Naive thymus-derived CD8-positive, alpha-beta T cell (primary cell): ENCODE measurements around the gene ANKRD65. TPM values are rescaled to one million over a fixed set of nuclear protein-coding genes. Genes with fewer than 3 reads are reported as not detected.
"Not testable (repeated sequence)": the region's sequence is repeated elsewhere in the genome, so short reads cannot be mapped to it uniquely, and the experiment has no call there.

Experiments
- ATAC-seq, 2 donors: fragments of 150-1000 bp; cut with Tn5 transposase in 1 of 2; sonication (Bioruptor Pico), chemical (Tn5 transposase) in 1 of 2; 1 replicate in 1 of 2; 2 replicates in 1 of 2; pipeline ENCODE4 v1.10.0; 2021; ENCODE audit warnings: mild to moderate bottlenecking in 2 of 2, moderate library complexity in 2 of 2
- POLR2A ChIA-PET: fragments of 350-600 bp; sonication (Branson Sonifier 250); formaldehyde crosslinking; loops from one replicate; lab custom pipeline; 2021; ENCODE audit warnings: antibody characterized with exemption; lab: Charles Lee
- DNase-seq, 10 donors: peaks; one replicate each; pipeline versions ENCODE4 v3.0.0 to v3.0.0-alpha.2; 2020 to 2022
- H3K27ac Mint-ChIP-seq, 10 donors: one replicate each; pipeline ENCODE4 v1.8.0; 2020 to 2022; ENCODE audit warnings: mild to moderate bottlenecking in 10 of 10, mixed read lengths in 10 of 10, moderate library complexity in 4 of 10, inconsistent platforms in 1 of 10
- H3K27me3 Mint-ChIP-seq, 5 donors: one replicate each; pipeline ENCODE4 v1.8.0; 2021 to 2022; ENCODE audit warnings: mixed read lengths in 5 of 5
- H3K36me3 Mint-ChIP-seq, 3 donors: one replicate each; pipeline ENCODE4 v1.8.0; 2020 to 2022; ENCODE audit warnings: mixed read lengths in 3 of 3, mild to moderate bottlenecking in 2 of 3, inconsistent platforms in 1 of 3
- H3K4me1 Mint-ChIP-seq, 4 donors: one replicate each; pipeline ENCODE4 v1.8.0; 2021 to 2022; ENCODE audit warnings: mixed read lengths in 4 of 4
- H3K4me3 Mint-ChIP-seq, 10 donors: one replicate each; pipeline ENCODE4 v1.8.0; 2020 to 2022; ENCODE audit warnings: mild to moderate bottlenecking in 10 of 10, mixed read lengths in 10 of 10, moderate library complexity in 6 of 10, inconsistent platforms in 1 of 10
- H3K9me3 Mint-ChIP-seq, 9 donors: one replicate each; pipeline ENCODE4 v1.8.0; 2020 to 2022; ENCODE audit warnings: mixed read lengths in 9 of 9, mild to moderate bottlenecking in 3 of 9, inconsistent platforms in 1 of 9, moderate library complexity in 1 of 9
- polyA plus RNA-seq, 3 donors: library from polyadenylated mRNA; unstranded; fragments of 300-500 nt; fragmentation: Illumina TruSeq; gene quantifications; one replicate each; pipeline ENCODE4 v1.2.3, GENCODE V29; 2021
- total RNA-seq, 8 experiments: library from RNA in 2 of 8; stranded (reverse) in 2 of 8; gene quantifications; one replicate each; pipeline ENCODE4 v1.2.3 and lab custom pipeline; 2021 to 2026

Gene ANKRD65
- total and polyA plus RNA-seq, 5 experiments from 2014 or later = not detected

DNA sequence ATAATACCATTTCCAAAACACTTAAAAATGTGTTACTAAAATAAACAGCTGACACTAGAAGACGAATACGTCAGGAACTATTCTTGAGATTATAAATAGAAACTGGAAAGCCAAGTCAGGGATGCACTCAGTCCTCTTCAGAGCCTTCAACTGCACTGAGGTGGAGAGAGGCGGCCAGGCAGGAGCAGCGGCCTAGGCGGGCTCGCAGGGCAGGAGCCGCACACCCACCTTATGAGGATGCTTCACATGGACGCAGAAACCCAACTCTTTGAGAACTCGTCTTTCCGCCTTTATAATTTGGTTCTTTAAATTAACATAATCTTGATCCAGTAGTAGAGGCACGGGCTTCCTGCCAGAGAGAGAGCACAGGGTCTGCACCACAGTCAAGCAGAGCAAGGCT, 25.9 kb downstream of the ANKRD65 start:
- DNase-seq (peak in 1 of 10 donors; percentile 59), ATAC-seq (no peak)
- Mint-ChIP-seq H3K4me1 (peaks cover 15 to 51% (median 29%) of the 10 kb centered on the region in 4 donors), H3K36me3 (peaks cover 0 to 75% (median 11%) of the 10 kb centered on the region in 3 donors), H3K27me3 (no peaks in the 10 kb centered on the region), H3K9me3 (no peaks in the 10 kb centered on the region), H3K27ac (peak overlapping the region in 1 of 10 donors; percentile 87), H3K4me3 (peak overlapping the region in 8 of 10 donors; percentile 5 to 57 (median 36))
- POLR2A ChIA-PET = interaction anchor here (0.7 kb wide), 1 partner anchor 203 kb away, joined by 5 read pairs; no protein-coding TSS in a partner anchor

DNA sequence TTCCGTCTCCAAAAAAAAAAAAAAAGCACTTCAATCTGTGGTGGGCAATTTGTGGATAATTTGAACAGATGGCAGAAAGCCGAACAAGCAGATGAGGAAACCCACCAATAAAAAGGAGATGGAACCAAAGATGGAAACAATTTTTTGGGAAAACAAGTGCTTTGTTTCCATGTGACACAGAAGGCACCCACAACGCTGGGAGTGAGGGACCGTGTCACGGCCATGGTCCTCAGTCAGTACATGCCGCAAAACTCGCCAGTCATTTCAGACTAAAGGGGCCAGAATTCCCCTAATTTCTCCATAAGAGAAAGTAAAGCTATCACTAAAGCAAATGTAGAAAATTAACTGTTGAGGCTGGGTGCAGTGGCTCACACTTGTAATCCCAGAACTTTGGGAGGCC, 27.0 kb downstream of the ANKRD65 start:
- POLR2A ChIA-PET = interaction anchor here (1.8 kb wide), 1 partner anchor 19 kb away, joined by 6 read pairs; the partner anchor contains the start of gene AURKAIP1
- Mint-ChIP-seq H3K9me3 (no peaks in the 10 kb centered on the region), H3K4me3 (no peak overlapping the region), H3K4me1 (peaks cover 13 to 46% (median 21%) of the 10 kb centered on the region in 4 donors), H3K27me3 (no peaks in the 10 kb centered on the region), H3K27ac (no peak overlapping the region), H3K36me3 (peaks cover 0 to 85% (median 16%) of the 10 kb centered on the region in 3 donors)
- DNase-seq (peak in 1 of 10 donors; percentile 15), ATAC-seq (no peak)

DNA sequence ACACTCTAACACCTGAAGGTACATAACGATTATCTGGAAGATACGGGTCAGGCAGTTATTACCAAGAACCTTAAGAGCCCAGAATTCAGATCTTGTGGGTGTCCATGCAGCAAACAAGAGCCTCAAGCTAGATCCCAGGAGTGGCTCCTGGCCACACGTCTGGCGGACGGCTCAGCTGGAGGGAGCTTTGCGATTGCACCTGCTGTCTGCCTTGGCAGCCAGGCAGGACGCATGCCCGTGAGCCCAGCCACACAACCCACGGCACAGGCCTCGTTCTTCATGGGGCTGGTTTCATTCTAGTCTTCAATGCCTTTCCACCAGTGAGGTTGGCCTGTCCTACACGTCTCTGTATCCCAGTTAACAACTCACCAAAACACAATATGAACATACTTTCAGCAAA, 27.6 kb downstream of the ANKRD65 start:
- Mint-ChIP-seq H3K4me3 (no peak overlapping the region), H3K4me1 (peaks cover 13 to 46% (median 20%) of the 10 kb centered on the region in 4 donors), H3K27ac (peak overlapping the region in 1 of 10 donors; percentile 18), H3K9me3 (no peaks in the 10 kb centered on the region), H3K36me3 (peaks cover 0 to 92% (median 16%) of the 10 kb centered on the region in 3 donors), H3K27me3 (no peaks in the 10 kb centered on the region)
- ATAC-seq (no peak), DNase-seq (peak in 1 of 10 donors; percentile 24)
- POLR2A ChIA-PET = interaction anchor here (1.8 kb wide), 1 partner anchor 18 kb away, joined by 6 read pairs; the partner anchor contains the start of gene AURKAIP1

DNA sequence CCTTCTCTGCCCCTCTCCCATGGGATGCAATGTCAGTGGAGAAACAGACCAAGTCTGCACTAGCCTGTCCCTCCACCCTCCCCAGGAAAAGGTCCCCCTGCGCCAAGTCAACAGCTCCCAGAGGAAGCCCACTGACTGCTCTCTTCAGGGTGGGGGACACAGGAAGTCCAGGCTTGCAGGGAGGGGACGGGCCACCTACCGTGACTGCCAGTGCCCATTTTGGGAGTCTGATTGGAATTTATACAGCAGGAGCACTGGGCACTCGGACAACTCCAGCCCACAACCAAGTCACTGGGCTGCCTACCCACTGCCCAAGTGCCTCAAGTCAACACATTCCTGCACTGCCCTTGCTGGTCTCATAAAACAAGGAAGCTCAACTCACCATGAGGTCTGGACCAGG, 28.1 kb downstream of the ANKRD65 start:
- peak in 1 of 10 donors; percentile 53 for DNase-seq
- POLR2A ChIA-PET = interaction anchor here (1.8 kb wide), 1 partner anchor 17 kb away, joined by 6 read pairs; the partner anchor contains the start of gene AURKAIP1
- peaks cover 11 to 42% (median 18%) of the 10 kb centered on the region in 4 donors for H3K4me1 Mint-ChIP-seq
- no peaks in the 10 kb centered on the region for H3K9me3 Mint-ChIP-seq
- no peak for ATAC-seq
- no peaks in the 10 kb centered on the region for H3K27me3 Mint-ChIP-seq
- H3K36me3 Mint-ChIP-seq = peaks cover 0 to 94% (median 16%) of the 10 kb centered on the region in 3 donors
- H3K4me3 Mint-ChIP-seq = no peak overlapping the region
- no peak overlapping the region for H3K27ac Mint-ChIP-seq

DNA sequence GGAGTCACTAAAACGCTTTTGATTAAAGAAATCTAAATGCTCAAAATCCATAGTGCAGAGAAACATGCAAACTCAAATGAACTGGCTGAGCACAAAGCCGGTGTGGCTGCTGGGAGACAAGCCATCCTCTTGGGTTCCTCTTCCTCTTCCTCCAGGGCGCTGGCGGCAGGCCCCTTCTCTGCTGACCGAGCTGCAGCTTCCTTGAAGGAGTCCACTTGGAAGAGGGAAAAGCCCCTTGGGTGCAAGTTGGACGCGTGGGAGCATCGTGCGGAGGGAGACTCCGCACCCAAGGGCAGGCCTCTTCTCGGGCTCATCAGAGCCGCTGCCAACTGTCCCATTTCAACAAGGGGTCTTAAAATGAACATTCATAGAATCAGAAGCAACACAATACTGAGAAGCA, 29.9 kb downstream of the ANKRD65 start:
- Mint-ChIP-seq H3K36me3 (peaks cover 0 to 98% (median 25%) of the 10 kb centered on the region in 3 donors), H3K9me3 (no peaks in the 10 kb centered on the region), H3K4me3 (no peak overlapping the region), H3K27me3 (no peaks in the 10 kb centered on the region), H3K27ac (no peak overlapping the region), H3K4me1 (peaks cover 10 to 29% (median 14%) of the 10 kb centered on the region in 4 donors)
- ATAC-seq = peak in 1 of 2 donors; percentile 18
- DNase-seq = no peak
- POLR2A ChIA-PET = interaction anchor here (1.0 kb wide), 1 partner anchor 15 kb away, joined by 5 read pairs; no protein-coding TSS in a partner anchor

DNA sequence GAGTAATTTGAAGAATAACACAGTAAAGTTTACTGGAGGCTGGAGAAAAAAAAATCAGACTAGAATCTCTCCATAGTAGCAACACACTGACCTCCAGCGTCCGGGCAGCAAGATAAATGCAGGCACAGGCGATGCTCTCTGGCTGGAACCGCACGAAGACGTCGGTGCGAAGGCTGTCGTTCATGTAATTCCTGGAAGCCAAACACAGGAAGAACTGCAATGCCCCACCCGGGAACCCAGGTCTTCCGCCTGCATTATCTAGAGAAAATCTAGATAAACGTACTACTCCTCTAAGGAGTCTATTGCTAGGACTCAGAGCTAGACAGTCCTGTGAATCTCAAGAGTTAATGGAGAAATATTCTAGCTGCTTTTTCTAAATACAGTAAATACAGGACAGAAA, 30.4 kb downstream of the ANKRD65 start:
- H3K27me3 Mint-ChIP-seq = no peaks in the 10 kb centered on the region
- ATAC-seq (no peak), DNase-seq (no peak)
- peaks cover 0 to 100% (median 25%) of the 10 kb centered on the region in 3 donors for H3K36me3 Mint-ChIP-seq
- no peak overlapping the region for H3K4me3 Mint-ChIP-seq
- POLR2A ChIA-PET = interaction anchor here (1.0 kb wide), 1 partner anchor 15 kb away, joined by 5 read pairs; no protein-coding TSS in a partner anchor
- peaks cover 9 to 26% (median 12%) of the 10 kb centered on the region in 4 donors for H3K4me1 Mint-ChIP-seq
- no peaks in the 10 kb centered on the region for H3K9me3 Mint-ChIP-seq
- H3K27ac Mint-ChIP-seq = no peak overlapping the region

DNA sequence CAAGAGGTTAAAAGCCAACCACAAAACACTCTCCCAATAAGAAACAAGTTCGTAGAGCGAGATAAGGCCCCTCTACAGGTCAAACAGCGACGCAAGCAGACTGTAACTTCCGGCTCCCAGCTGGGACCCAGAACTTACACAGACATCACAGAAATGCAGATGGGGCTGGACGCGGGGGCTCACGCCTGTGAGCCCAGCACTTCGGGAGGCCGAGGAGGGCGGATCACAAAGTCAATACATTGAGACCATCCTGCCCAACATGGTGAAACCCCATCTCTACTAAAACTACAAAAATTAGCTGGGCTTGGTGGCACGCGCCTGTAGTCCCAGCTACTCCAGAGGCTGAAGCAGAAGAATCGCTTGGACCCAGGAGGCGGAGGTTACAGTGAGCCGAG, 33.0 kb downstream of the ANKRD65 start:
- peaks cover 0 to 76% (median 20%) of the 10 kb centered on the region in 3 donors for H3K36me3 Mint-ChIP-seq
- no peak for DNase-seq
- H3K4me1 Mint-ChIP-seq = peaks cover 4 to 9% (median 5%) of the 10 kb centered on the region in 4 donors
- no peak overlapping the region for H3K27ac Mint-ChIP-seq
- ATAC-seq = no peak
- no peaks in the 10 kb centered on the region for H3K27me3 Mint-ChIP-seq
- H3K4me3 Mint-ChIP-seq = no peak overlapping the region
- no peaks in the 10 kb centered on the region for H3K9me3 Mint-ChIP-seq
- POLR2A ChIA-PET = interaction anchor here (0.6 to 2.0 kb wide), 2 partner anchors 18 to 427 kb away, joined by 3 to 4 read pairs; no protein-coding TSS in a partner anchor

DNA sequence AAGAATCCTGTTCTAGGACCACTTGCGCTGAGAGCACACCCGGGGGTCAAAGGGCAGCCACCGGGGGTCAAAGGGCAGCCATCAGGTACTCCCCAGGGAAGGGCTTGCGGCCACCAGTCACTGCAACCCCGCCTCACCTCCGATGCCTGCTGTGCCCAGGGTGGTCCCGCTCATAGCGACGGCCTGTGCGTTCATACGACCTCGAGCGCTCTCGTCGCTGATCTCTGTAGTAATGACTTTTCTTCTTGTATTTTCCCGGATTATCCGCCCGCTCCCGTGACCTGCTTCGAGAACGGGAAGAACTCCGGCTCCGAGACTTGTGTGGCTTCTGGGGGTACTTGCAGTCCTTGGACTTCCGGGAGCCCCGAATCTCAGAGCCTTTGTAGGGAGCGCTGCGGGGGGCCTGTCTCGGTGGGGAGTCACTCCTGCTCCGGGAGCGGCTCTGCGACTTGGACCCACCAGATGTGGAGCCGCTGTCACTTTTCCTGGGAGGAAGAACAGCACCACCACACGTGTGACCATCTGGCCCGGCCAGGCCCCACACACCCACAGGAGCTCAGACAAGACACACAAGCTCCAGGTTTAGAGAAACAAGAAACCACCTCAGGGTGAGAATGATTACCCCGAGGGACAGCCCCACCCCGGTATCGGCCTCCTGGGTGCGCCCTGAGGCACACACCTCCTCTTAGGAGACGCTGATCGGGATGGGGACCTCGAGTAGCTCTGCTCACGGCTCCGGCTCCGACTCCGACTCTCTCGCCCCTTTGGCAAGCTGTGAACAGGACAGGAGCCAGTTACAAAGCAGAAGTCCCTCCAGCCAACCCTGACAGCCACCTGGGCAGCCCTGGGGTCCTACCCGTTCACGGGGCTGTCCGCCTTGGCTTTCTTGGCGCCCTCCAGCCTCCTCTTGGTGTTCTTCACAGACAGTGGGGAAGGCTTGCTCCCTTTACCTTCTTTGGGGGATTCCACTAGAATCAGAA, 33.7 kb downstream of the ANKRD65 start:
- H3K27ac Mint-ChIP-seq = no peak overlapping the region
- H3K4me3 Mint-ChIP-seq = no peak overlapping the region
- DNase-seq = peak in 1 of 10 donors; percentile 57
- peaks cover 0 to 70% (median 20%) of the 10 kb centered on the region in 3 donors for H3K36me3 Mint-ChIP-seq
- peaks cover 1 to 10% (median 6%) of the 10 kb centered on the region in 4 donors for H3K4me1 Mint-ChIP-seq
- no peaks in the 10 kb centered on the region for H3K27me3 Mint-ChIP-seq
- no peaks in the 10 kb centered on the region for H3K9me3 Mint-ChIP-seq
- POLR2A ChIA-PET = interaction anchor here (0.7 to 2.2 kb wide), 4 partner anchors 11 to 18 kb away, joined by 3 to 9 read pairs (median 4); partner anchors contain the start of genes AURKAIP1 and CCNL2
- ATAC-seq = no peak

DNA sequence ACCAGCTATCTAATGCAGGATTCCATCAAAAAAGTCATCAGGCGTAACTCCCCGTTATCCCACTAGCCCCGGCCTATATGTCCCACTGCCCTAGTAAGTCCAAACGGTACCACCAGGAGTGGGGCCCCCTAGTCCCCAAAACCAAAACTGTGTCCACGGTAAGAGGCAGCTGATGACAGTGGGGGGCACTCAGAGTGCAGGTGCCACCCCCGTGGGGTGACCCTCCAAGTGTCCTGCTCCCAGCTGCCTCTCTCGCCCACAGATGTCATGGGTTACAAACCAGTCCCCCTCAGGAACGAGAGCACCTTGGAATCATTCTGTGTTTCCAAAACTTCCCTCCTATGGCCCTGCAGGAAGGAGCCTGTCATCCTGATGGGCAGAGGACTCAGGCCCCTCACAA, 35.1 kb downstream of the ANKRD65 start:
- DNase-seq (no peak), ATAC-seq (no peak)
- Mint-ChIP-seq H3K27ac (no peak overlapping the region), H3K36me3 (peaks cover 0 to 55% (median 20%) of the 10 kb centered on the region in 3 donors), H3K9me3 (no peaks in the 10 kb centered on the region), H3K27me3 (no peaks in the 10 kb centered on the region), H3K4me3 (no peak overlapping the region), H3K4me1 (peaks cover 0 to 6% (median 3%) of the 10 kb centered on the region in 4 donors)
- POLR2A ChIA-PET = interaction anchor here (2.2 kb wide), 1 partner anchor 13 kb away, joined by 9 read pairs; the partner anchor contains the start of gene CCNL2

DNA sequence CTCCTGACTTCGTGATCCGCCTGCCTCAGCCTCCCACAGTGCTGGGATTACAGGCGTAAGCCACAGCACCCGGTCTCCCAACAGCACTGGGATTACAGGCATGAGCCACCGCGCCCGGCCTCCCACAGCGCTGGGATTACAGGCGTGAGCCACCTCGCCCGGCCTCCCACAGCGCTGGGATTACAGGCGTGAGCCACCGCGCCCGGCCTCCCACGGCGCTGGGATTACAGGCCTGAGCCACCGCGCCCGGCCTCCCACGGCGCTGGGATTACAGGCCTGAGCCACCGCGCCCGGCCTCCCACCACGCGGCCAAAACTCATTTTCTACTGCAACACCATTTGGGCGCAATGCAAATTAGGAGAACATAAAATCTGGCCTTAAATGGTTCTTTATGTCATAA, 35.7 kb downstream of the ANKRD65 start:
- H3K27me3 Mint-ChIP-seq, H3K9me3 Mint-ChIP-seq, H3K4me1 Mint-ChIP-seq, H3K4me3 Mint-ChIP-seq, DNase-seq, ATAC-seq: not testable (repeated sequence)
- POLR2A ChIA-PET = interaction anchor here (0.6 to 2.2 kb wide), 3 partner anchors 14 to 37 kb away, joined by 3 to 9 read pairs (median 7); partner anchors contain the start of gene CCNL2
- peak overlapping the region in 1 of 10 donors; percentile 15 for H3K27ac Mint-ChIP-seq
- peaks cover 0 to 49% (median 18%) of the 10 kb centered on the region in 3 donors for H3K36me3 Mint-ChIP-seq

DNA sequence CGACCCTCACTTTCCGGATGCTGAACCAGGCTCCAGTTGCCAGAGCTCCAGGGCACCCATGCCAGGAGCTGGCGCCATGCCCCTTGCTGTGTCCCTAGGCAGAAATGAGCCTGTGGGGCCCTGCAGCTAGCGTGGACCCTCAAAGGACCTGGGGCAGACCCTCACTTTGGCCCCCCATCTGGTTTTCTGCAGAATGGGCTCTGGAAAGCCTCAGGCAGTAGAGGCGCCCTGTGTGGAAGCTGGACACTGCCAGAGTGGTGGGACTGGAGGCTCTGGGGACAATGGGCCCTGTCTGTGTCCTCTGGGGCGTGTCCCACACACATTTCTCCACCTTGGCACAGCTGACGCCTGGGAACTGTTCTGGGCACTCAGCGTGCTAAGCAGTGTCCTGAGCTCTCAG, 39.8 kb downstream of the ANKRD65 start:
- DNase-seq (no peak), ATAC-seq (no peak)
- H3K27ac Mint-ChIP-seq = no peak overlapping the region
- H3K4me1 Mint-ChIP-seq = peaks cover 0 to 7% (median 4%) of the 10 kb centered on the region in 4 donors
- no peaks in the 10 kb centered on the region for H3K27me3 Mint-ChIP-seq
- POLR2A ChIA-PET = interaction anchor here (0.8 kb wide), 1 partner anchor 25 kb away, joined by 4 read pairs; no protein-coding TSS in a partner anchor
- no peak overlapping the region for H3K4me3 Mint-ChIP-seq
- H3K9me3 Mint-ChIP-seq = no peaks in the 10 kb centered on the region
- peaks cover 0 to 9% (median under 1%) of the 10 kb centered on the region in 3 donors for H3K36me3 Mint-ChIP-seq

DNA sequence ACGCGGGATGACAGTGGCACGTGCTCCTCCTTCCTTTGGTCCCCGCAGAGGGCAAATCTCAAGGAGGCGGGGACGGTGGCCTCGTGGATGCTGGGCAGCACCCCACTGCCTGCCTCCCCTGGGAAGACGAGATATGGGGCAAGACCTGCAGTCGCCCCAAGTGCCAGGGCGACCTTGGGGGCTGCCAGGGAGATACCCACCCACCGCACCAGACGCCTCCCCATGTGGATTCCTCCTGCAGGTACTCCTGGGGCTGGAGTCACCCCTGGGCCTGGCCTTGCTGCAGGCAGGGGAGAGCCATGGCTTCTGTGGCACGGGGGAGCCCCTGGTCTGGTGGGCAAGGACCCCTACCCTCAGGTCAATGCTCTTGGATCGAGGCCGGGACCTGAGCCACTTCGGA, 40.2 kb downstream of the ANKRD65 start:
- Mint-ChIP-seq H3K4me3 (no peak overlapping the region), H3K9me3 (no peaks in the 10 kb centered on the region), H3K4me1 (peaks cover 0 to 10% (median 4%) of the 10 kb centered on the region in 4 donors), H3K36me3 (peaks cover 0 to 4% (median 0%) of the 10 kb centered on the region in 3 donors), H3K27ac (no peak overlapping the region), H3K27me3 (no peaks in the 10 kb centered on the region)
- DNase-seq (no peak), ATAC-seq (no peak)
- POLR2A ChIA-PET = interaction anchor here (0.6 to 0.8 kb wide), 2 partner anchors 25 to 388 kb away, joined by 4 to 5 read pairs; no protein-coding TSS in a partner anchor
